A549 treated with RU486 at 1 μM for 4 hours (cell line): ENCODE measurements around the gene GLOD5. TPM values are rescaled to one million over a fixed set of nuclear protein-coding genes. Genes with fewer than 3 reads are reported as not detected.

Source experiments
- total RNA-seq: library from RNA; stranded (reverse); fragments of 200-300 nt; extraction: Qiagen RNA extraction; gene quantifications from 5 replicates; pipeline ENCODE4 v1.2.3, GENCODE V29; 2022; ENCODE audit warnings: low read depth

The GLOD5 gene
- total RNA-seq, result not detected in 5 replicates

DNA sequence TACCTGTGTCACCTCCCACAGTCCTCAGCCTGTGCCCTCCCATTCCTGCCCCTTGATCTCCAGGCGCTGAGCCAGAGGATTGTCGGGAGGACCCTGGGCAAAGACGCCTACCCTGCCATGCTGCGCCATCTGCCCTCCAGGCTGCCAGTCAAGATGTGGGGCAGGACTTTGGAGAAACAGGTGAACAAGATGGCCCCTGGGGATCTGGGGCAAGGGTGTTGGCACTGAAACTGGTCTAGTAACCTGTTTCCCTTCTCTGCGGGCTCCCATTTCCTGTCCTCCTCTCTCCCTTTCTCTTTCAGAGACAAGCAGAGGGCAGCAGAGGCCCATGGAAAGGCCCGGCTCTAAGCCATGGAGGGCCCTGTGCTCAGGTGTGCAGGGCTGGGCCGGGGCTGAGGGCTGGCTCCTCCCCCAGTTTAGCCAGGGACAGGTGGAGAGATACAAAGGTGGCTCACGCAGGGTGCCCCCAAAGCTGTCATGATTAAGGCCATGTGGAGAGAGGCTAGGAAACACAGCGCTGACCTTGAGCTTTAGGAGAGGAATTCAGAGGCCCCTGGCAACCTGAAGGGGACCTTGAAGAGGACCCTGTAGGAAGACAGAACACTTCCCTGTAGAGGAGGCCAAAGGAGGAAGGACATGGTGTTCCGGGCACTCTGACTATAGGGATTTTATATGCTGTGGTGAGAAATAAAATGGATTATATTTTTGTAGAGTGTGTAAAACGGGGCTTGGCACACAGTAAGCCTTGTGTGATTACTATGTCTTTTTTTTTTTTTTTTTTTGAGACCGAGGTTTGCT is at the start of gene GLOD5:
Gene GLOD5, plus strand, starts transcription at position 74 of the 798 bp plus-strand sequence. Its CDS starts 44 bp downstream, at position 118.

DNA sequence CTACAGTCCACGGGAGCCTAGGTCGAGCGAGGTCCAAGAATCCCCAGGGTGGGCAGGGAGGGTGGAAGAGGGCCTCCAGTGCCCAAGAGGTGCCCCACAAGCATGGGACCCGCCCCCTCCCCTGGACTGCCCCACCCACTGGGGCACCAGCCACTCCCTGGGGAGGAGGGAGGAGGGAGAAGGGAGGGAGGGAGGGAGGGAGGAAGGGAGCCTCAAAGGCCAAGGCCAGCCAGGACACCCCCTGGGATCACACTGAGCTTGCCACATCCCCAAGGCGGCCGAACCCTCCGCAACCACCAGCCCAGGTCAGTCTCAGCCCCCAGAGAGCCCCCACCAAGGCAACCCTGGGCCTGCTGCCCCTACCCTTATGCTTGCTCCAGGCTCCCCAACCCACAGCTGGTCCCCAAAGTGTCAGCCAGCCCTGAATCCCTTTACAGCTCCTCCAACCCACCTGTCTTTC is 24.8 kb downstream of the GLOD5 start, which contains the start of gene GATA1:
Gene GATA1, plus strand, starts transcription at position 250 of the 460 bp plus-strand sequence. CDS start 4,520 bp downstream, outside the sequence.

GRCh38 chrX:48801280-48802088 is 39.9 kb downstream of the GLOD5 start, which contains the start of gene HDAC6:
Gene HDAC6 (plus strand): TSS chrX:48802067. CDS start chrX:48802693, 626 bp downstream.

Other genes starting within 250 kb of the GLOD5 start
- gene EBP, start 239.9 kb upstream of the GLOD5 start, total RNA-seq, result 111 to 157 TPM (median 145 TPM) in 5 replicates
- gene TBC1D25, start 222.0 kb upstream of the GLOD5 start, total RNA-seq, result 9.3 to 11.1 TPM (median 10.6 TPM) in 5 replicates
- 305 to 526 TPM (median 363 TPM) in 5 replicates for gene RBM3, start 187.3 kb upstream of the GLOD5 start, total RNA-seq
- 49.7 to 77.7 TPM (median 74.4 TPM) in 5 replicates for gene WDR13, start 164.3 kb upstream of the GLOD5 start, total RNA-seq
- gene WAS, start 77.9 kb upstream of the GLOD5 start, total RNA-seq, result 0.20 to 0.54 TPM (median 0.32 TPM) in 4 of 5 replicates, not detected in the other
- gene SUV39H1, start 65.0 kb upstream of the GLOD5 start, total RNA-seq, result 16.8 to 22.3 TPM (median 22.0 TPM) in 5 replicates
- gene GATA1, start 24.8 kb downstream of the GLOD5 start, total RNA-seq, result not detected in 5 replicates
- 26.4 to 30.9 TPM (median 28.9 TPM) in 5 replicates for gene HDAC6, start 40.3 kb downstream of the GLOD5 start, total RNA-seq
- gene ERAS, start 64.8 kb downstream of the GLOD5 start, total RNA-seq, result 0.13 TPM in 1 of 5 replicates, not detected in the others
- gene PCSK1N, start 73.9 kb downstream of the GLOD5 start, total RNA-seq, result 21.2 to 60.8 TPM (median 51.8 TPM) in 5 replicates
- gene TIMM17B, start 136.0 kb downstream of the GLOD5 start, total RNA-seq, result 80.1 to 103 TPM (median 101 TPM) in 5 replicates
- gene PQBP1, start 136.2 kb downstream of the GLOD5 start, total RNA-seq, result 96.2 to 122 TPM (median 99.9 TPM) in 5 replicates
- gene SLC35A2, start 149.9 kb downstream of the GLOD5 start, total RNA-seq, result 49.4 to 68.7 TPM (median 67.1 TPM) in 5 replicates
- gene PIM2, start 157.3 kb downstream of the GLOD5 start, total RNA-seq, result 9.6 to 11.7 TPM (median 10.7 TPM) in 5 replicates
- gene OTUD5, start 195.9 kb downstream of the GLOD5 start, total RNA-seq, result 58.3 to 67.8 TPM (median 63.7 TPM) in 5 replicates
- gene KCND1, start 210.1 kb downstream of the GLOD5 start, total RNA-seq, result 0.77 to 1.4 TPM (median 1.2 TPM) in 5 replicates
- gene GRIPAP1, start 240.5 kb downstream of the GLOD5 start, total RNA-seq, result 18.1 to 22.8 TPM (median 21.3 TPM) in 5 replicates